Peyer's patch (tissue), 4 donors: ENCODE data around the gene CHADL. TPM values are rescaled to one million over a fixed set of nuclear protein-coding genes. Genes with fewer than 3 reads are reported as not detected.
A peak's percentile ranks its signal among the peaks of the same experiment; 100 is the strongest.

Source experiments
- DNase-seq, 3 donors: peaks; one replicate each; pipeline ENCODE4 v3.0.0-alpha.2; 2017 to 2019
- H3K27ac ChIP-seq, 4 donors: fragments of 200-600 bp; sonication (generic); one replicate each; pipeline ENCODE4 v1.5.1; 2016 to 2019
- H3K27me3 ChIP-seq, 2 donors: fragments of 200-600 bp; sonication (generic); one replicate each; pipeline ENCODE4 v1.5.1; 2019
- H3K36me3 ChIP-seq, 3 donors: fragments of 200-600 bp; sonication (generic); one replicate each; pipeline ENCODE4 v1.5.1; 2016 to 2019
- H3K4me1 ChIP-seq, 4 donors: fragments of 200-600 bp; sonication (generic); one replicate each; pipeline ENCODE4 v1.5.1; 2016 to 2019
- H3K4me3 ChIP-seq, 4 donors: fragments of 200-600 bp; sonication (generic); 1 replicate in 3 of 4; 2 replicates in 1 of 4; pipeline ENCODE4 v1.5.1; 2016 to 2019; ENCODE audit warnings: mild to moderate bottlenecking in 1 of 4
- H3K9me3 ChIP-seq, 4 donors: fragments of 200-600 bp; sonication (generic); one replicate each; pipeline ENCODE4 v1.5.1; 2016 to 2019; ENCODE audit warnings: mild to moderate bottlenecking in 1 of 4
- POLR2A ChIP-seq, 2 donors: fragments of 450-650 bp; IDR thresholded peaks; one replicate each; pipeline ENCODE4 v1.5.1; 2017; ENCODE audit warnings: antibody characterized with exemption in 2 of 2, mild to moderate bottlenecking in 2 of 2, moderate library complexity in 2 of 2
- total RNA-seq, 4 donors: library from RNA; depleted of rRNA; stranded (reverse); fragments of >200 nt; gene quantifications; one replicate each; pipeline ENCODE4 v1.1.0, GENCODE V29; 2016
- TF ChIP-seq, protein P1 (sequence below), 6 experiments: fragments of 450-650 bp in 4 of 6; fragments of 200-600 bp in 2 of 6; sonication (generic) in 1 of 6; IDR thresholded peaks; one replicate each; pipeline ENCODE4 v1.5.1; 2017 to 2019; ENCODE audit warnings: antibody characterized with exemption in 6 of 6, mild to moderate bottlenecking in 3 of 6, moderate library complexity in 1 of 6

Gene CHADL, protein sequence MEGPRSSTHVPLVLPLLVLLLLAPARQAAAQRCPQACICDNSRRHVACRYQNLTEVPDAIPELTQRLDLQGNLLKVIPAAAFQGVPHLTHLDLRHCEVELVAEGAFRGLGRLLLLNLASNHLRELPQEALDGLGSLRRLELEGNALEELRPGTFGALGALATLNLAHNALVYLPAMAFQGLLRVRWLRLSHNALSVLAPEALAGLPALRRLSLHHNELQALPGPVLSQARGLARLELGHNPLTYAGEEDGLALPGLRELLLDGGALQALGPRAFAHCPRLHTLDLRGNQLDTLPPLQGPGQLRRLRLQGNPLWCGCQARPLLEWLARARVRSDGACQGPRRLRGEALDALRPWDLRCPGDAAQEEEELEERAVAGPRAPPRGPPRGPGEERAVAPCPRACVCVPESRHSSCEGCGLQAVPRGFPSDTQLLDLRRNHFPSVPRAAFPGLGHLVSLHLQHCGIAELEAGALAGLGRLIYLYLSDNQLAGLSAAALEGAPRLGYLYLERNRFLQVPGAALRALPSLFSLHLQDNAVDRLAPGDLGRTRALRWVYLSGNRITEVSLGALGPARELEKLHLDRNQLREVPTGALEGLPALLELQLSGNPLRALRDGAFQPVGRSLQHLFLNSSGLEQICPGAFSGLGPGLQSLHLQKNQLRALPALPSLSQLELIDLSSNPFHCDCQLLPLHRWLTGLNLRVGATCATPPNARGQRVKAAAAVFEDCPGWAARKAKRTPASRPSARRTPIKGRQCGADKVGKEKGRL
- total RNA-seq, result 1 to 10 TPM in 2 of 4 donors, under 1 TPM in 1, not detected in 1; 0.80 to 5.3 (median 2.3) TPM

DNA sequence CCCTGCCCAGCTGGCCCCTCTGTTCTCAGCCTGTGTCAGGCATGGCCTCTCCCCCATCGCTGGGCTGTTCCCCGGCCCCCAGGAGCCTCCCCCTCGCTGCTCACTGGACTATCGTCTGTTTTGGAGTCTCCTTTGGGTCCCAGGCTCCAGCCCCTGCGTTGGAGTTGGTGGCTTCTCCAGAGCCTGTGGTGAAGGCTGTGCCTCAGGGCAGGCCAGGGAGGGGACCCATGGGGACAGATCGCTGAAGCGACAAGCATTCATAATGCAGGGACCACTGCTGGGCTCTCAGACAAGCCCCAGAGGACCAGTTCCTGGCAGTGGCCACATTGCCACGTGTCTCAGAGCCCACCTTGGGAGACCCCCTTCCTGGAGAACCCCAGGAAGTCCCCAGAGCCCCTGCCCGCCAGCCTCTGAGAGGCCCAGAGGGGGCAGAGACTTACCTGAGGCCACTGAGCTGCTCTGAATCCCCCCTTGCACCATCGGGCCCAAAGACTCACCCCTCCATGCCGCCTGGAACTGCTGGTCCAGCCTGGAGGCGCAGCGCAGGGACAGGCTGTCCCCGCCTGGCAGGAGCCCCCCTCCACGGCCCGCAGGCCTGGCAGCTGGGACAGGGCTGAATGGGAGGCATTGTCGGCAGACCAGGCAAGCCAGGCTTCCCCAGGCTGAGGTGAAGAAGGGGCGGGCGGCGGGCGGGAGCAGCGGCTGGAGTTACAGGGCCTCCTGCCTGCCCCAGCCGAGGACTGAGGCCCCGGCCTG is at the start of gene CHADL:
TSS of gene CHADL (minus strand) at position 555 of the 756 bp plus-strand sequence. CDS start at position 505, 50 bp downstream.
- H3K36me3 ChIP-seq, result peaks cover 0 to 3% (median 0%) of the 10 kb centered on the region in 3 donors
- H3K4me1 ChIP-seq, result peaks cover 0 to 14% (median 8%) of the 10 kb centered on the region in 4 donors
- H3K9me3 ChIP-seq, result no peaks in the 10 kb centered on the region
- no peaks in the 10 kb centered on the region for H3K27me3 ChIP-seq
- H3K27ac ChIP-seq, result no peak within 1 kb of the TSS
- no peak within 1 kb of the TSS for H3K4me3 ChIP-seq
- no peak for DNase-seq
- no peak for TF ChIP-seq POLR2A (IDR thresholded peaks at IDR 0.05)
- TF ChIP-seq, protein P1, sequence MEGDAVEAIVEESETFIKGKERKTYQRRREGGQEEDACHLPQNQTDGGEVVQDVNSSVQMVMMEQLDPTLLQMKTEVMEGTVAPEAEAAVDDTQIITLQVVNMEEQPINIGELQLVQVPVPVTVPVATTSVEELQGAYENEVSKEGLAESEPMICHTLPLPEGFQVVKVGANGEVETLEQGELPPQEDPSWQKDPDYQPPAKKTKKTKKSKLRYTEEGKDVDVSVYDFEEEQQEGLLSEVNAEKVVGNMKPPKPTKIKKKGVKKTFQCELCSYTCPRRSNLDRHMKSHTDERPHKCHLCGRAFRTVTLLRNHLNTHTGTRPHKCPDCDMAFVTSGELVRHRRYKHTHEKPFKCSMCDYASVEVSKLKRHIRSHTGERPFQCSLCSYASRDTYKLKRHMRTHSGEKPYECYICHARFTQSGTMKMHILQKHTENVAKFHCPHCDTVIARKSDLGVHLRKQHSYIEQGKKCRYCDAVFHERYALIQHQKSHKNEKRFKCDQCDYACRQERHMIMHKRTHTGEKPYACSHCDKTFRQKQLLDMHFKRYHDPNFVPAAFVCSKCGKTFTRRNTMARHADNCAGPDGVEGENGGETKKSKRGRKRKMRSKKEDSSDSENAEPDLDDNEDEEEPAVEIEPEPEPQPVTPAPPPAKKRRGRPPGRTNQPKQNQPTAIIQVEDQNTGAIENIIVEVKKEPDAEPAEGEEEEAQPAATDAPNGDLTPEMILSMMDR (IDR thresholded peaks at IDR 0.05), result no peak

DNA sequence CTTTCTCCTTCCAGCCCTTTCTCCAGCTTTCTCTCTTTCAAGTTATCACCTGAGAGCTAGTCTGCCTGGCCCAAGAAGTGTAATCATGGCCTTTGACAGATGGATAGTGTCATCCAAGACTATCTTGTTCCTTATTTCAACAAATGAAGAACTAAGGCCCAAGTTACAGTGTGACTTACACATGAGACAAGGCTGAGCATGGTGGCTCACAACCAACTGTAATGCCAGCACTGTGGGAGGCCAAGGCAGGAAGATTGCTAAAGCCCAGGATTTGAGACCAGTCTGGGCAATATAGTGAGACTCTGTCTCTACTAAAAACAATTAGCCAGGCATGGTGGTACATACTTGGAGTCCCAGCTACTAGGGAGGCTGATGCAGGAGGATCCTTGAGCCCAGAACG is 48.9 kb upstream of the CHADL start:
- TF ChIP-seq, protein P1 (IDR thresholded peaks at IDR 0.05), result no peak
- TF ChIP-seq POLR2A (IDR thresholded peaks at IDR 0.05), result no peak
- Histone ChIP-seq H3K27me3 (no peaks in the 10 kb centered on the region), H3K27ac (no peak overlapping the region), H3K9me3 (no peaks in the 10 kb centered on the region), H3K36me3 (no peaks in the 10 kb centered on the region), H3K4me1 (peaks cover 0 to 17% (median 2%) of the 10 kb centered on the region in 4 donors), H3K4me3 (no peak overlapping the region)
- no peak for DNase-seq

DNA sequence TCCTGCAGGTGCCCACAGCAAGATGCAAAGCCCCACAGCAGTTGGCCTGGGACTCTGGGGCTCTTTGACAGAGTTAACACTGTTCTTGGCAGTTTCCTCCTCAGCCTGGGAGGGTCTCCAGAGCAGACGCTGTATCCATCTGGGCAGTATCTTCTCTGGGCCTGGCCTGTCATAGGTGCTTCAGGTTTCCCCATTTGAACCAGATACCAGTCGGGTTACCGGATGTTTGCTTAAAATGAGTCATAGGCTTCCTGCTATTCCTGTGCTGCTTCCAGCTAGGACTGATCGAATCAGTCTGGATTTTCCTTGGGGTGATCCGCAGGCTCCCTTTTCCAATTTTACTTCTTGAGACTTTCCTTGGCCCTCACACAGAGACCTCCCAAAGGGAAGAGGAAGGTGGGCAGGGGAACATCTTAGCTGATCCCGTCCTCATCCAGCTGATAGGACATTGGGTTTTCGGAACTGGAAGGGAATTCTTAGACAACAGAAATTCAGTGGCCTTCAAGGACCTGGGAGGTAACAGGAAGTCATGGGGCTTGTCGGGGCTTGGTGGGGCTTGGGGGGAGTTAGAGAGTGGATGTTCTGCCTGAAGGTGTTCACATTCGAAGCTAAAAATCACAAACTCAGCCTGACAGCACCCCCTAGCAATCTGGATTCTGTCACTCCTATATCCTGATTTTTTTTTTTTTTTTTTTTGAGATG is 47.7 kb upstream of the CHADL start:
- H3K9me3 ChIP-seq, result no peaks in the 10 kb centered on the region
- peak overlapping the region in 3 of 4 donors; percentile 63 to 86 (median 79) for H3K27ac ChIP-seq
- peak in 2 of 3 donors; percentile 59 to 72 for DNase-seq
- TF ChIP-seq, protein P1 (IDR thresholded peaks at IDR 0.05), result no peak
- no peak for TF ChIP-seq POLR2A (IDR thresholded peaks at IDR 0.05)
- H3K36me3 ChIP-seq, result peaks cover 0 to 4% (median 0%) of the 10 kb centered on the region in 3 donors
- H3K4me1 ChIP-seq, result peaks cover 0 to 20% (median 2%) of the 10 kb centered on the region in 4 donors
- H3K4me3 ChIP-seq, result peak overlapping the region in 1 of 4 donors; percentile 30
- no peaks in the 10 kb centered on the region for H3K27me3 ChIP-seq

DNA sequence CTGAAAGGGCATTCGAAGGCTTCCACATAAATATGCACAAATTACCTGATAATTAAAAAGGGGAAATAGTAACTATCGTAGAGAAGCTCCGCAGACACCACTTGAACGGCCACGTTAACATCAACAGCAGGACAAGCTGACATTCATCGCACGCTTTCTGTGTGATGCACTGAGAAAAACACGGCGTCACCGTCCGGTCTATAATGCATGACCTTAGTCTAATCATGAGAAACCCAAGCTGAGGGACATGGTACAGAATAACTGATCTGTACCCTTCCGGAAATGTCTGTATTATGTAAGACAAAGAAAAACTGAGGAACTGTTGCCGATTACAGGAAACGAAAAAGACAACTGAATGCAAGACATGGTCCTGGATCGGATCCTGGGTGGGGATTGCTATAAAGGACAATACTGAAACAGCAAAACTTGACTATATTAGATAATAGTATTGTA is 45.9 kb upstream of the CHADL start:
- TF ChIP-seq POLR2A (IDR thresholded peaks at IDR 0.05), result no peak
- TF ChIP-seq, protein P1 (IDR thresholded peaks at IDR 0.05), result no peak
- peak overlapping the region; percentile 78 to 94 (median 83) for H3K27ac ChIP-seq
- DNase-seq, result peak in 2 of 3 donors; percentile 46 to 71
- peak overlapping the region; percentile 42 to 98 (median 70) for H3K4me3 ChIP-seq
- no peaks in the 10 kb centered on the region for H3K9me3 ChIP-seq
- H3K4me1 ChIP-seq, result peaks cover 0 to 20% (median 2%) of the 10 kb centered on the region in 4 donors
- peaks cover 0 to 4% (median 0%) of the 10 kb centered on the region in 3 donors for H3K36me3 ChIP-seq
- H3K27me3 ChIP-seq, result no peaks in the 10 kb centered on the region
